SK-N-SH treated with all-trans-retinoic acid at 6 μM for 48 hours (cell line): ENCODE data around the gene LBH.

Experiments used
- ATAC-seq: fragments of 200-7000 bp; cut with Tn5 transposase; 3 replicates; pipeline ENCODE4 v1.9.1; 2020; ENCODE audit warnings: mild to moderate bottlenecking, moderate library complexity
- ARNTL ChIP-seq: fragments of 450-650 bp; formaldehyde crosslinking; IDR thresholded peaks from 2 replicates; pipeline ENCODE4 v1.5.0; 2020; ENCODE audit warnings: low read depth, mild to moderate bottlenecking, moderate library complexity, borderline replicate concordance
- ESRRG ChIP-seq: fragments of 250-450 bp; sonication (Bioruptor Pico); IDR thresholded peaks from 2 replicates; pipeline ENCODE4 v1.6.1; 2021; ENCODE audit warnings: mild to moderate bottlenecking
- GLIS3 ChIP-seq: fragments of 250-450 bp; sonication (Bioruptor Pico); IDR thresholded peaks from 2 replicates; pipeline ENCODE4 v1.5.0; 2020; ENCODE audit warnings: mild to moderate bottlenecking, moderate library complexity
- ISL1 ChIP-seq: fragments of 250-450 bp; sonication (Bioruptor Pico); IDR thresholded peaks from 2 replicates; pipeline ENCODE4 v2.1.2; 2022; ENCODE audit warnings: mild to moderate bottlenecking, moderate library complexity
- OSR1 ChIP-seq: fragments of 250-450 bp; sonication (Bioruptor Pico); IDR thresholded peaks from 2 replicates; pipeline ENCODE4 v1.8.0; 2022; ENCODE audit warnings: moderate library complexity, mild to moderate bottlenecking, inconsistent platforms
- POU6F1 ChIP-seq: fragments of 250-450 bp; sonication (Bioruptor Pico); IDR thresholded peaks from 2 replicates; pipeline ENCODE4 v1.8.0; 2021; ENCODE audit warnings: low read depth, mild to moderate bottlenecking, moderate library complexity, borderline replicate concordance
- PPARA ChIP-seq: fragments of 250-450 bp; sonication (Bioruptor Pico); IDR thresholded peaks from 2 replicates; pipeline ENCODE4 v1.5.0; 2020; ENCODE audit warnings: mild to moderate bottlenecking, borderline replicate concordance
- RARB ChIP-seq: fragments of 250-450 bp; sonication (Bioruptor Pico); IDR thresholded peaks from 2 replicates; pipeline ENCODE4 v1.8.0; 2021; ENCODE audit warnings: mild to moderate bottlenecking, moderate library complexity
- SNAI2 ChIP-seq: fragments of 250-450 bp; sonication (Bioruptor Pico); IDR thresholded peaks from 2 replicates; pipeline ENCODE4 v1.5.0; 2020; ENCODE audit warnings: mild to moderate bottlenecking, moderate library complexity
- TCF4 ChIP-seq: fragments of 250-450 bp; sonication (Bioruptor Pico); IDR thresholded peaks from 2 replicates; pipeline ENCODE4 v1.8.0; 2021; ENCODE audit warnings: mild to moderate bottlenecking, moderate library complexity, borderline replicate concordance
- ZC3H10 ChIP-seq: fragments of 250-450 bp; sonication (Bioruptor Pico); IDR thresholded peaks from 2 replicates; pipeline ENCODE4 v1.5.1; 2021; ENCODE audit warnings: mild to moderate bottlenecking, moderate library complexity
- ZFP3 ChIP-seq: fragments of 250-450 bp; sonication (Bioruptor Pico); IDR thresholded peaks from 2 replicates; pipeline ENCODE4 v1.5.0; 2020; ENCODE audit warnings: mild to moderate bottlenecking, moderate library complexity
- ZFP30 ChIP-seq: fragments of 450-650 bp; formaldehyde crosslinking; IDR thresholded peaks from 2 replicates; pipeline ENCODE4 v1.5.0; 2022; ENCODE audit warnings: mild to moderate bottlenecking, moderate library complexity
- ZNF565 ChIP-seq: fragments of 450-650 bp; formaldehyde crosslinking; conservative IDR thresholded peaks from 2 replicates; pipeline ENCODE4 v1.5.0; 2020; ENCODE audit warnings: low read depth, mild to moderate bottlenecking, moderate library complexity
- ZNF70 ChIP-seq: fragments of 450-650 bp; formaldehyde crosslinking; IDR thresholded peaks from 2 replicates; pipeline ENCODE4 v1.5.0; 2020; ENCODE audit warnings: mild to moderate bottlenecking, moderate library complexity
- TF ChIP-seq, protein P1 (sequence below): fragments of 250-450 bp; sonication (Bioruptor Pico); IDR thresholded peaks from 2 replicates; pipeline ENCODE4 v1.8.0; 2020; ENCODE audit warnings: mild to moderate bottlenecking, moderate library complexity, borderline replicate concordance
- TF ChIP-seq, protein P2 (sequence below): fragments of 250-450 bp; sonication (Bioruptor Pico); IDR thresholded peaks from 2 replicates; pipeline ENCODE4 v1.5.0; 2020; ENCODE audit warnings: mild to moderate bottlenecking, moderate library complexity
- TF ChIP-seq, protein P3 (sequence below): fragments of 250-450 bp; sonication (Bioruptor Pico); IDR thresholded peaks from 2 replicates; pipeline ENCODE4 v1.5.1; 2020; ENCODE audit warnings: low read depth, mild to moderate bottlenecking, moderate library complexity

Gene LBH

DNA sequence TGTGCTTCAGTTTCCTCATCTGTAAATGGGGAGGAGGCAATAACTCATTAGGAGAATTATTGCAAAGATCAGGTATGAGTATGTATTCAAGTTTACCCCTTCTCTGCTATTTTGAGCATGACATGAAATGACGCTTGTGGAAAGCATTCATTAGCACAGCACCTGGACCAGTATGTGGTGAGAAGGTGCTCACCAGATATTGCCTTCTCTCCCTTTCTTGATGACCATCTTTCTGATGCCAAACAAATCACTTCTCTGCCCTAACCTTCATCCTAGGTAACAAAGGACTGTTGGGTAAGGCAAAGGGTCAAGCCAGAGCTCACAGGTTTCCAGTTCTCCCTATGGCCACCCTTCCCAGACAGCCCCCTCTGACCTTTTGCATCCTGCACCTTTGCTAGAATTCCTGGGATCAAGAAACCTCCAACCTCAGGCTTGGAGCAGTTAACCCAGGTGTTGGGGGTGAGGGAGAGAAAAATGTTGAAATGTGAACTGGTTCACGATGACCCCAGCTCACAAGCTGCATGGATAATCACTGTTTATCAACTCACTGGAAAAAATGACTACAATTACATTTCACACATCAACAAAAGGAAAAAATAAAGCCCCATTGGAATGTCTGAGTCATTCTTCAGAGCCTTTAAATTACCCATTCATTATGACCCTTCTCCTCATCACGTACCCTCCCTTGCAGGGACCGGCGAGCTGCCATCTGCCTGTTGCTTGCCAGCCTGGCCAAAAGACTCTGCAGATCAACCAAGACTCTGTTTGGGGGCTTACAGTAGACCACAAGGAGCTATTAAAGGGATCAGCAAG lies 41.6 kb downstream of the LBH start:
- TF ChIP-seq TCF4 (CRISPR knock-in tag) (0 out of 2 replicates have a peak, but pooled peaks have one; percentile 17), ZFP3 (CRISPR knock-in tag) (peak; percentile 60; the same call in 1 of the 2 replicates), ESRRG (CRISPR knock-in tag) (no peak), ISL1 (peak; percentile 60), ZNF70 (CRISPR knock-in tag) (no peak), GLIS3 (no peak)
- TF ChIP-seq, protein P1, sequence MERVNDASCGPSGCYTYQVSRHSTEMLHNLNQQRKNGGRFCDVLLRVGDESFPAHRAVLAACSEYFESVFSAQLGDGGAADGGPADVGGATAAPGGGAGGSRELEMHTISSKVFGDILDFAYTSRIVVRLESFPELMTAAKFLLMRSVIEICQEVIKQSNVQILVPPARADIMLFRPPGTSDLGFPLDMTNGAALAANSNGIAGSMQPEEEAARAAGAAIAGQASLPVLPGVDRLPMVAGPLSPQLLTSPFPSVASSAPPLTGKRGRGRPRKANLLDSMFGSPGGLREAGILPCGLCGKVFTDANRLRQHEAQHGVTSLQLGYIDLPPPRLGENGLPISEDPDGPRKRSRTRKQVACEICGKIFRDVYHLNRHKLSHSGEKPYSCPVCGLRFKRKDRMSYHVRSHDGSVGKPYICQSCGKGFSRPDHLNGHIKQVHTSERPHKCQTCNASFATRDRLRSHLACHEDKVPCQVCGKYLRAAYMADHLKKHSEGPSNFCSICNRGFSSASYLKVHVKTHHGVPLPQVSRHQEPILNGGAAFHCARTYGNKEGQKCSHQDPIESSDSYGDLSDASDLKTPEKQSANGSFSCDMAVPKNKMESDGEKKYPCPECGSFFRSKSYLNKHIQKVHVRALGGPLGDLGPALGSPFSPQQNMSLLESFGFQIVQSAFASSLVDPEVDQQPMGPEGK, result no peak
- TF ChIP-seq, all 23 proteins: peak for 3
- peak; percentile 40; the same call in 2 of the 3 replicates for ATAC-seq

GRCh38 chr2:30273574-30273929 lies 42.2 kb downstream of the LBH start:
- no peak for ATAC-seq
- TF ChIP-seq, protein P2, sequence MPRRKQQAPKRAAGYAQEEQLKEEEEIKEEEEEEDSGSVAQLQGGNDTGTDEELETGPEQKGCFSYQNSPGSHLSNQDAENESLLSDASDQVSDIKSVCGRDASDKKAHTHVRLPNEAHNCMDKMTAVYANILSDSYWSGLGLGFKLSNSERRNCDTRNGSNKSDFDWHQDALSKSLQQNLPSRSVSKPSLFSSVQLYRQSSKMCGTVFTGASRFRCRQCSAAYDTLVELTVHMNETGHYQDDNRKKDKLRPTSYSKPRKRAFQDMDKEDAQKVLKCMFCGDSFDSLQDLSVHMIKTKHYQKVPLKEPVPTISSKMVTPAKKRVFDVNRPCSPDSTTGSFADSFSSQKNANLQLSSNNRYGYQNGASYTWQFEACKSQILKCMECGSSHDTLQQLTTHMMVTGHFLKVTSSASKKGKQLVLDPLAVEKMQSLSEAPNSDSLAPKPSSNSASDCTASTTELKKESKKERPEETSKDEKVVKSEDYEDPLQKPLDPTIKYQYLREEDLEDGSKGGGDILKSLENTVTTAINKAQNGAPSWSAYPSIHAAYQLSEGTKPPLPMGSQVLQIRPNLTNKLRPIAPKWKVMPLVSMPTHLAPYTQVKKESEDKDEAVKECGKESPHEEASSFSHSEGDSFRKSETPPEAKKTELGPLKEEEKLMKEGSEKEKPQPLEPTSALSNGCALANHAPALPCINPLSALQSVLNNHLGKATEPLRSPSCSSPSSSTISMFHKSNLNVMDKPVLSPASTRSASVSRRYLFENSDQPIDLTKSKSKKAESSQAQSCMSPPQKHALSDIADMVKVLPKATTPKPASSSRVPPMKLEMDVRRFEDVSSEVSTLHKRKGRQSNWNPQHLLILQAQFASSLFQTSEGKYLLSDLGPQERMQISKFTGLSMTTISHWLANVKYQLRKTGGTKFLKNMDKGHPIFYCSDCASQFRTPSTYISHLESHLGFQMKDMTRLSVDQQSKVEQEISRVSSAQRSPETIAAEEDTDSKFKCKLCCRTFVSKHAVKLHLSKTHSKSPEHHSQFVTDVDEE (CRISPR knock-in tag), result no peak
- no peak for TF ChIP-seq ZFP30 (CRISPR knock-in tag)
- TF ChIP-seq ZC3H10 (CRISPR knock-in tag), result no peak
- TF ChIP-seq, protein P3, sequence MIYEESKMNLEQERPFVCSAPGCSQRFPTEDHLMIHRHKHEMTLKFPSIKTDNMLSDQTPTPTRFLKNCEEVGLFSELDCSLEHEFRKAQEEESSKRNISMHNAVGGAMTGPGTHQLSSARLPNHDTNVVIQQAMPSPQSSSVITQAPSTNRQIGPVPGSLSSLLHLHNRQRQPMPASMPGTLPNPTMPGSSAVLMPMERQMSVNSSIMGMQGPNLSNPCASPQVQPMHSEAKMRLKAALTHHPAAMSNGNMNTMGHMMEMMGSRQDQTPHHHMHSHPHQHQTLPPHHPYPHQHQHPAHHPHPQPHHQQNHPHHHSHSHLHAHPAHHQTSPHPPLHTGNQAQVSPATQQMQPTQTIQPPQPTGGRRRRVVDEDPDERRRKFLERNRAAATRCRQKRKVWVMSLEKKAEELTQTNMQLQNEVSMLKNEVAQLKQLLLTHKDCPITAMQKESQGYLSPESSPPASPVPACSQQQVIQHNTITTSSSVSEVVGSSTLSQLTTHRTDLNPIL (CRISPR knock-in tag), result no peak
- no peak for TF ChIP-seq SNAI2
- TF ChIP-seq ZNF70 (CRISPR knock-in tag), result no peak
- TF ChIP-seq ZFP3 (CRISPR knock-in tag), result no peak
- TF ChIP-seq ISL1, result no peak; the same call in 1 of the 2 replicates
- TF ChIP-seq ZNF565 (CRISPR knock-in tag), result no peak
- TF ChIP-seq, all 23 proteins: peak for 0

- ATAC-seq, result no peak
- TF ChIP-seq RARB (no peak), OSR1 (no peak), TCF4 (CRISPR knock-in tag) (no peak), ZNF70 (CRISPR knock-in tag) (no peak), POU6F1 (no peak), ZFP30 (CRISPR knock-in tag) (no peak), PPARA (no peak), ZNF565 (CRISPR knock-in tag) (no peak), ARNTL (no peak)
- TF ChIP-seq, protein P2 (CRISPR knock-in tag), result no peak
Observed at GRCh38 chr2:30275256-30275655, 43.9 kb downstream of the LBH start.
